ENCODE results near the gene OR6S1.
"Not testable (repeated sequence)": the region's sequence is repeated elsewhere in the genome, so short reads cannot be mapped to it uniquely, and the experiment has no call there.

Gene OR6S1

DNA sequence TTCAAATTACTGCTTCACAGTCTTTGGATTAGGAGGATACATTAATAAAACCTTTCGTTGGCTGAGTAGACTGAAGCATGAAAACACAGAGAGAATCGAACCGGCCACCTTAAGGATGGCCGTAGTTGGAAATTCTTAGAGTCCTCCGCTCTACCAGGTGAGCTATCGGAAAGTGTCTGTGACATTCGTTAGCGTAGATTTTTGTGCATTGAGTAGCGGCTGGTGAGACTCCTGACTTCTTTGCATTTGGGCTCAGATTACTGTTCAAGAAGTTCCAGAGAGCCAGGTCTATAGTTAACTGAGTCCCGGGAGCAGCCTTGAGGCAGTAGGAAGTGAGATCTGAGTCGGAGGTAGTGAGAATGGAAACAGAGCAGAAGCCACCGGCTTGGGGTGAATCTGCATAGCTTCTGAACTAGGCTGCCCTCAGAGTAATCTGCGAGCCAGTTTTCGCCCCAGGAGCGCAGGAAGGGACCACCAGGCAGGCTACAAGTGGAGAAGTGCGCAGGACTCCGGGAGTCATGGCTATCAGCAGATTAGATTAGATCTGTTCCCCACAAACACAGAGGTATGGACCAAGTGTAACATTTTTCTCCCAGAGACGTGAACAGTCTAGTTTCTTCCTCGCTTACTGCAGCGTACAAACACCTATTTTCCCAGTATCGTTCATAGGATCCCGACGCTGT lies 11.0 kb downstream of the OR6S1 start:
- Histone ChIP-seq H3K9ac (ENCODE audit: low read length in 2 of 2) (no peak overlapping the region), H3K9me3 (ENCODE audit: control insufficient read depth in 2 of 2, low read length in 2 of 2) (peaks cover 0 to 2% of the 10 kb centered on the region in 2 donors), H3K4me3 (ENCODE audit: low read length in 2 of 2) (peak overlapping the region; percentile 20 to 56), H3K27ac (ENCODE audit: low read length) (no peak overlapping the region), H3K27me3 (ENCODE audit: control insufficient read depth in 1 of 2, insufficient read depth in 2 of 2, low read length in 2 of 2) (peaks cover 35 to 63% of the 10 kb centered on the region in 2 donors), H3K4me1 (ENCODE audit: control insufficient read depth, insufficient read depth, low read length) (peaks cover 12% of the 10 kb centered on the region), H3K36me3 (ENCODE audit: control insufficient read depth in 2 of 2, insufficient read depth in 2 of 2, low read length in 2 of 2) (no peaks in the 10 kb centered on the region)

DNA sequence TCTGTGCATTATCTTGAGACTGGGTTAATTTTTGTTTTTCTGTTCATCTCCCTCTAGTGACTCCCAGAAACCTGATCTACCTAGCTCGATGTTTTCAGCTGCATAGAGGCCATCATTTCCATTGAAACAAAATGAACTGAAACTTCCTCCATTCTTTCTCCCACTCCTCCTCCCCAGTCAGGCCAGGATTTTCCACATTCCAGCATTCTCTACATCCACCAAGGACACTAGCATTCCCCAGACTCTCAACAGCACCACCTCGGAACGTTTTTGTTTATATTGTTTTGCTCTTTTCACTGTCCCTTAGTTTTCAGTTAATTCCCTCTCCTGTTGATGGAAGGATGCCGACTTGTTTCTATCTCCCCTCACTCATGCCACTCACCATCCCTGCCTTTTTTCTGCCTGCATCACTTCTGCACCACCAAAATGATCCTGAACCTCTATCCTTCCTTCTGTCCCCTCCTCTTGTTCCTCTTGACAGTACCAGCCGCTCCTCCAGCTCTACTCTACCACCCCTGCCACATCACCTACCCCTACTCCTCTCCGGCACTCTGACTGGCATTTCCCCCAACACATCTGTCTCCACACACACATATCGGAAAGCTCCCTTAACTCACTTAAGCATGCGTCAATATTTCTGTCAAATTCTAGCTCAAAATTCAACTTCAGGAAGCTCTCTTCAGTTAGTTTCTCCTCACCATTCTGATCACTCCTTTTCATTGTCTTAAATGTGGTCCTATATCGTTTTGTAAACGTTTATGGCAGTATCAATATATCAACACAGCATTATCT lies 13.2 kb downstream of the OR6S1 start:
- H3K9me3 ChIP-seq (ENCODE audit: control insufficient read depth in 2 of 2, low read length in 2 of 2): peaks cover 0 to 6% of the 10 kb centered on the region in 2 donors
- no peak overlapping the region for H3K4me3 ChIP-seq (ENCODE audit: low read length in 2 of 2)
- peaks cover 32 to 77% of the 10 kb centered on the region in 2 donors for H3K27me3 ChIP-seq (ENCODE audit: control insufficient read depth in 1 of 2, insufficient read depth in 2 of 2, low read length in 2 of 2)
- H3K27ac ChIP-seq (ENCODE audit: low read length): no peak overlapping the region
- H3K4me1 ChIP-seq (ENCODE audit: control insufficient read depth, insufficient read depth, low read length): peaks cover 16% of the 10 kb centered on the region
- H3K36me3 ChIP-seq (ENCODE audit: control insufficient read depth in 2 of 2, insufficient read depth in 2 of 2, low read length in 2 of 2): no peaks in the 10 kb centered on the region
- no peak overlapping the region for H3K9ac ChIP-seq (ENCODE audit: low read length in 2 of 2)

DNA sequence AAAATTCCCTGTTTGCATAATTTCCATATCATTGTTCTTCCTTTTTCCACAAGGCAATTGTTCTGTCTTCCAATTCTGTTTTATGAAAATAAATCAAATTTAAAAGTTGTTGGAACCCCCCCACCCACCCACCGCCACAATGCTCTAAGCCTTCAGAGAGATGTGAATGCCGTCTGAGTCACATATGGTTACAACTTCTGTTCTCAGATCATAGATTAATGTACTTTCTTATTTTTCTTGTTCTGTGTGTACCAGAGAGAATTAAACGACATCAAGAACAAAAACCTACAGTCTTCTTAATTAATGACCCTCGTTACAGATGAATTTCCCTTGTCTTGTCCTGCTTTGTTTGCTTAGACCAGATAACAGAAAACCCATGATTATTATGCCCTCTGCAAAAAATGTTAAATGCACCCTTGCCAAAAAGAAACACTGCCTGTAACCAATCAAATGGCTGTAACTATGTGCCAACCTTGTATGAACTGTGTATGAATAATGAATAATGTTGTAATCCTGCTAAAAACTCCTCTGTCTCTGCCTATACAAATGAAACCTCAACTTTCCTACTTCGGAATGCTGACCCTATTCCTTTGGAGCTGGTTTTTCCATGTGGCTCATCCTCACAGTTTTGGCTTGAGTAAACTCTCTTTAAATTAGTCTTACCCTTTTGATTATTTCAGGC lies 14.0 kb downstream of the OR6S1 start:
- no peak overlapping the region for H3K27ac ChIP-seq (ENCODE audit: low read length)
- H3K27me3 ChIP-seq (ENCODE audit: control insufficient read depth in 1 of 2, insufficient read depth in 2 of 2, low read length in 2 of 2): peaks cover 32 to 78% of the 10 kb centered on the region in 2 donors
- no peak overlapping the region for H3K9ac ChIP-seq (ENCODE audit: low read length in 2 of 2)
- no peaks in the 10 kb centered on the region for H3K36me3 ChIP-seq (ENCODE audit: control insufficient read depth in 2 of 2, insufficient read depth in 2 of 2, low read length in 2 of 2)
- peaks cover 0 to 6% of the 10 kb centered on the region in 2 donors for H3K9me3 ChIP-seq (ENCODE audit: control insufficient read depth in 2 of 2, low read length in 2 of 2)
- peaks cover 16% of the 10 kb centered on the region for H3K4me1 ChIP-seq (ENCODE audit: control insufficient read depth, insufficient read depth, low read length)
- H3K4me3 ChIP-seq (ENCODE audit: low read length in 2 of 2): no peak overlapping the region

DNA sequence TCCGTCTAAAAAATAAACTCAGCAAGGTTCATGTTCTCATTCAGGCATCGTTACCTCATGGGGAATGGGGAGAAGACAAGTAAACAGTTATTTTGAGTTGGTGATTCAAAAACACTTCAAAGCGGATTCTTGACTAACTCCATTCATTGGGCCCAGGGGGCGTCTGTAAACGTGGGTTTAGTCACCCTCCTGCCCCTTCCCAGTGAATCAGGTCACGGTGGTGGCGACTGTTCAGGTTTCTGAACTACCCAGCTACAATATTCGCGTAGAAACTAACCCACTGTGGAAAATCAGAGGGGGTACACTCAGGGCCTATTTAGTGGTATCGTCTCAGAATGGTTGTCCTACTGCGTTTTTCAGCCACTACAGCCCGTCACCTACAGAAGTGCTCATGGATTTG lies 15.2 kb downstream of the OR6S1 start:
- H3K36me3 ChIP-seq (ENCODE audit: control insufficient read depth in 2 of 2, insufficient read depth in 2 of 2, low read length in 2 of 2): no peaks in the 10 kb centered on the region
- peak overlapping the region in 1 of 2 donors; percentile 22 for H3K4me3 ChIP-seq (ENCODE audit: low read length in 2 of 2)
- no peak overlapping the region for H3K9ac ChIP-seq (ENCODE audit: low read length in 2 of 2)
- no peak overlapping the region for H3K27ac ChIP-seq (ENCODE audit: low read length)
- peaks cover 10% of the 10 kb centered on the region for H3K4me1 ChIP-seq (ENCODE audit: control insufficient read depth, insufficient read depth, low read length)
- H3K27me3 ChIP-seq (ENCODE audit: control insufficient read depth in 1 of 2, insufficient read depth in 2 of 2, low read length in 2 of 2): peaks cover 29 to 76% of the 10 kb centered on the region in 2 donors
- H3K9me3 ChIP-seq (ENCODE audit: control insufficient read depth in 2 of 2, low read length in 2 of 2): peaks cover 0 to 6% of the 10 kb centered on the region in 2 donors

DNA sequence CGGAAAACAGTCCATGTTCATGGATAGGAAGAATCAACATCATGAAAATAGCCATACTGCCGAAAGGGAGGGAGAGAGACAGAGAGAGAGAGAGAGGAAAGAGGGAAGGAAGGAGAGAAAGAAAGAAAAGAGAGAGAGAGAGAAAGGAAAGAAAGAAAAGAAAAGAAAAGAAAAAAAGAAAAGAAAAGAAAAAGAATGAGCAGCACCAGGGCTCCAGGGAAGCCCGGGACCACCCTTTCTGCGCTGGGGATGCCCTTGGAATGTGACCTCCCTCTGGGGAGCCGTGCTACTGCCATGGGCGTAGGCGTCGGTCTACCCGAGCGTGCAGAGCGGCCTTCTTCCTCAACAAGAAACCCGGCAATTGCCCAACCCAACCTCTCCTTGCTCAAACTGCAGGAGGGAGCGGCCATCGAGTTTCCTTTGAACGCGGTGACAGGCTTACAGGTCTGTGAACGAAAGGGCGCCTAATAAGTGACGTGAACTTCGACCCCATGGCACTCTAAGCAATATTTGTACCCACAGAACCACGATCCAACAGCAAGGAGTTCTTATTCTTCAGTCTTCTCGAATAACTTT lies 16.9 kb downstream of the OR6S1 start:
- Histone ChIP-seq H3K9ac (ENCODE audit: low read length in 2 of 2) (no peak overlapping the region), H3K27me3 (ENCODE audit: control insufficient read depth in 1 of 2, insufficient read depth in 2 of 2, low read length in 2 of 2) (peaks cover 23 to 68% of the 10 kb centered on the region in 2 donors), H3K4me1 (ENCODE audit: control insufficient read depth, insufficient read depth, low read length) (peaks cover 10% of the 10 kb centered on the region), H3K4me3 (ENCODE audit: low read length in 2 of 2) (peak overlapping the region; percentile 42 to 67), H3K36me3 (ENCODE audit: control insufficient read depth in 2 of 2, insufficient read depth in 2 of 2, low read length in 2 of 2) (no peaks in the 10 kb centered on the region), H3K9me3 (ENCODE audit: control insufficient read depth in 2 of 2, low read length in 2 of 2) (peaks cover 0 to 6% of the 10 kb centered on the region in 2 donors), H3K27ac (ENCODE audit: low read length) (no peak overlapping the region)

DNA sequence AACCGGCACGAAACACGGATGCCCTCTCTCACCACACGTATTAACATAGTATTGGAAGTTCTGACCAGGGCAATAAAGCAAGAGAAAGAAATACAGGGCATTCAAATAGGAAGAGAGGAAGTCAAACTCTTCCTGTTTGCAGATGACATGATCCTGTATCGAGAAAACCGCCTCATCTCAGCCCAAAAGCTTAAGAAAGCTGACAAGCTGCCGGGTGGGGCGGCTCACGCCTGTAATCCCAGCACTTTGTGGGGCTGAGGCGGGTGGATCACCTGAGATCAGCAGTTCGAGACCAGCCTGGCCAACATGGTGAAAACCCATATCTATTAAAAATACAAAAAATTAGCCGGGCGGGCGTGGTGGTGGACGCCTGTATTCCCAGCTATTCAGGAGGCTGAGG lies 17.7 kb downstream of the OR6S1 start:
- H3K27ac ChIP-seq (ENCODE audit: low read length): no peak overlapping the region
- H3K4me3 ChIP-seq (ENCODE audit: low read length in 2 of 2): no peak overlapping the region
- H3K9me3 ChIP-seq (ENCODE audit: control insufficient read depth in 2 of 2, low read length in 2 of 2): peaks cover 0 to 6% of the 10 kb centered on the region in 2 donors
- no peaks in the 10 kb centered on the region for H3K36me3 ChIP-seq (ENCODE audit: control insufficient read depth in 2 of 2, insufficient read depth in 2 of 2, low read length in 2 of 2)
- H3K9ac ChIP-seq (ENCODE audit: low read length in 2 of 2): no peak overlapping the region
- H3K4me1 ChIP-seq (ENCODE audit: control insufficient read depth, insufficient read depth, low read length): peaks cover 10% of the 10 kb centered on the region
- H3K27me3 ChIP-seq (ENCODE audit: control insufficient read depth in 1 of 2, insufficient read depth in 2 of 2, low read length in 2 of 2): peaks cover 23 to 68% of the 10 kb centered on the region in 2 donors

DNA sequence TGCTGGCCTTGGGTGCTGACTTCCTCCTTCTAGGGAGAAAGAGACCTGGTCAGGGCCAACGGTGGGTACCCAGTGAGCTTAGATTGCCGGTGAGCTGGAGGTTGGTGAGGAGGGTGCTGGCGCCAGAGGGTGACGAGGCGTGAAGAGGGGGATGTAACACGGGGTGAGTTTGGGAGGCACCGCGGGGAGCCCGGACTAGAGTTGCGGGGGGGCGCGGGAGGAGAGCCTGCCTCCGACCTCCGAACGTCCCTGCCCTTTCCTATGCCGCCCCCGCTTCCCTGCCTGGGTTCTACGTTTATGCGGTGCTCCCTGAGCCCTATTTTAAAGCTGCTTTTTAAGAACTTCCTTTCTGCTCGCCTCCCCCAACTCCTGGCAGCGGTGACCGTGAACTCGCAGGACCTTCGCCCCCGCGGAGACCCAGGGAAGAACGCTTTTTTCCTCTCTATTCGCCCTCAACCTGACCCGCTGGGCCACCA lies 18.6 kb downstream of the OR6S1 start:
- H3K27me3 ChIP-seq (ENCODE audit: control insufficient read depth in 1 of 2, insufficient read depth in 2 of 2, low read length in 2 of 2): peaks cover 21 to 60% of the 10 kb centered on the region in 2 donors
- peaks cover 0 to 6% of the 10 kb centered on the region in 2 donors for H3K9me3 ChIP-seq (ENCODE audit: control insufficient read depth in 2 of 2, low read length in 2 of 2)
- no peaks in the 10 kb centered on the region for H3K36me3 ChIP-seq (ENCODE audit: control insufficient read depth in 2 of 2, insufficient read depth in 2 of 2, low read length in 2 of 2)
- no peak overlapping the region for H3K4me3 ChIP-seq (ENCODE audit: low read length in 2 of 2)
- peaks cover 10% of the 10 kb centered on the region for H3K4me1 ChIP-seq (ENCODE audit: control insufficient read depth, insufficient read depth, low read length)
- H3K9ac ChIP-seq (ENCODE audit: low read length in 2 of 2): no peak overlapping the region
- H3K27ac ChIP-seq (ENCODE audit: low read length): no peak overlapping the region

DNA sequence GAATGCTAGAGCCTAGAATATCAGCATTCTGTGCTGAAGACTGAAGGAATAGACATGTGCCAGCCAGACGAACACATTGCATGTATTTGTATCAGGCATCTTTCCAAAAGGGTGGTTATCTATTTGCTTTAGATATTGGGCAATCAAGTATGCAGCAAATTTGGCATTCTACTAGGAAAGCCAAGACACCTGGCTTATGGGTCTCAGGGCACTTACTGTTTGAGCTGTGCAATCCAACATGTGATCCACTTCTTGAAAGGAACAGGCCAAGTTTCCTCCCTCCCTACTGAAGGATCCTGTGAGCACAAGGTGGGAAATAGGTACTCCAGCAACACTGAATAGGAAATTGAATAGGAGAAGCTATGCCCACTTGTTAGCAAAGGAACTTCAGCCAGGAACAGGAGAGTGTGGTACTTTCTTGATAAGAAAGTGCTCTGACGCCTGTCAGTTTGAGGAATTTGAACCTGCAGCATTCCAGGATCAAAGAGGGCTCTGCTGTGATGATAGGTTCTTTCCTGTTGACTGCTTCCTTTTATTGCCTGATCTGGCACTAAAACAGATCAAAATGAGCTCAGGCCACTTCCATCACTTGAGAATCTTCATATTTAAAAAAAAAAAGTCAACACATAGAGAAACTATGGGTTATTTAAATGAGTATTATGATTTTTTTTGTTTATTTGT lies 20.6 kb downstream of the OR6S1 start:
- Histone ChIP-seq H3K4me1 (ENCODE audit: control insufficient read depth, insufficient read depth, low read length) (peaks cover 5% of the 10 kb centered on the region), H3K27ac (ENCODE audit: low read length) (no peak overlapping the region), H3K27me3 (ENCODE audit: control insufficient read depth in 1 of 2, insufficient read depth in 2 of 2, low read length in 2 of 2) (peaks cover 18 to 45% of the 10 kb centered on the region in 2 donors), H3K9me3 (ENCODE audit: control insufficient read depth in 2 of 2, low read length in 2 of 2) (peaks cover 0 to 6% of the 10 kb centered on the region in 2 donors), H3K36me3 (ENCODE audit: control insufficient read depth in 2 of 2, insufficient read depth in 2 of 2, low read length in 2 of 2) (no peaks in the 10 kb centered on the region), H3K4me3 (ENCODE audit: low read length in 2 of 2) (no peak overlapping the region), H3K9ac (ENCODE audit: low read length in 2 of 2) (no peak overlapping the region)

DNA sequence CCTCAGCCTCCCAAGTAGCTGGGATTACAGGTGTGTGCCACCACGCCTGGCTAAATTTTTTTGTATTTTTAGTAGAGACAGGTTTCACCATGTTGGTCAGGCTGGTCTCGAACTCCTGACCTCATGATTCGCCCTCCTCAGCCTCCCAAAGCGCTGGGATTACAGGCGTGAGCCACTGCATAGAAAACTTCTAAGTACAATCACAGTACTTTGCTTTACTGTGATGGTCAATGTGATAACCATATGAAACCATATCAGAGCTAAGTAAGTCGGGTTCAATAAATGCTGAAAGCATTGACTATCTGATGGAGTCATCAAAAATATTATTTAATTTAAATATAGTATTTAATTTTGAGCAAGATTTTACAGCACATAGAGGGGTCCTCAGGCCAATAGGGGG lies 21.8 kb downstream of the OR6S1 start:
- H3K4me1 ChIP-seq (ENCODE audit: control insufficient read depth, insufficient read depth, low read length); H3K9ac ChIP-seq (ENCODE audit: low read length in 2 of 2); H3K36me3 ChIP-seq (ENCODE audit: control insufficient read depth in 2 of 2, insufficient read depth in 2 of 2, low read length in 2 of 2); H3K27ac ChIP-seq (ENCODE audit: low read length); H3K4me3 ChIP-seq (ENCODE audit: low read length in 2 of 2); H3K9me3 ChIP-seq (ENCODE audit: control insufficient read depth in 2 of 2, low read length in 2 of 2): not testable (repeated sequence)
- peaks cover 16 to 33% of the 10 kb centered on the region in 2 donors for H3K27me3 ChIP-seq (ENCODE audit: control insufficient read depth in 1 of 2, insufficient read depth in 2 of 2, low read length in 2 of 2)

DNA sequence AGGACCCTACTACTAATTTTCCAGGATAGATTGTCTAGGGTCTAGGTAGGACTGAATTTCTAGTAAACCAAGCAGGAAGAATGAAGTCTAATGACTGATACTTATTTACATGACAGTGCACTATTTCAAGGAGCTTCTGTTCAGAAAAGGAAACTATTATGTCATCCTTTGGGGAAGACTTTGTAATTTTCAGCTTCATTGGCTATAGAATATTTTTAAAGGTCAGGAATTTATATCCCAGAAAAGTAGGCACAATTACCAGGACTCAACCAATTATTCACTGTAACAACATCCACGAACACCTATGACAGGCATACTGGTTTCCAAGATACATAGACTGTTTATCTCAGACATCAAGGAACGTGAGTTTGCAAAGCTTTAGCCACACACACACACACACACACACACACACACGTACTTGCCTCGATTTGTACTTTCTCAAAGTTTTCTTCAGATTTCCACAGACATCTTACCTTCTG lies 23.2 kb downstream of the OR6S1 start:
- no peak overlapping the region for H3K9ac ChIP-seq (ENCODE audit: low read length in 2 of 2)
- no peaks in the 10 kb centered on the region for H3K36me3 ChIP-seq (ENCODE audit: control insufficient read depth in 2 of 2, insufficient read depth in 2 of 2, low read length in 2 of 2)
- H3K4me3 ChIP-seq (ENCODE audit: low read length in 2 of 2): no peak overlapping the region
- H3K9me3 ChIP-seq (ENCODE audit: control insufficient read depth in 2 of 2, low read length in 2 of 2): no peaks in the 10 kb centered on the region
- no peak overlapping the region for H3K27ac ChIP-seq (ENCODE audit: low read length)
- H3K27me3 ChIP-seq (ENCODE audit: control insufficient read depth in 1 of 2, insufficient read depth in 2 of 2, low read length in 2 of 2): peaks cover 14 to 22% of the 10 kb centered on the region in 2 donors
- H3K4me1 ChIP-seq (ENCODE audit: control insufficient read depth, insufficient read depth, low read length): no peaks in the 10 kb centered on the region
